Fibroblast of lung (primary cell): Measurements from ENCODE around the gene CASKIN1.

Source experiments
- EZH2 ChIP-seq: IDR thresholded peaks from 2 replicates; pipeline ENCODE4 v1.5.1; 2012; ENCODE audit warnings: low read length, control low read depth, mild to moderate bottlenecking; ENCODE audit errors: missing control alignments
- TF ChIP-seq, protein P1 (sequence below), 2 donors: IDR thresholded peaks in 1 of 2; conservative IDR thresholded peaks in 1 of 2; 1 replicate in 1 of 2; 2 replicates in 1 of 2; pipeline ENCODE4 v1.5.1; 2011 to 2012; ENCODE audit warnings: low read length in 2 of 2, control low read depth in 1 of 2, inconsistent platforms in 1 of 2, low read depth in 1 of 2, mild to moderate bottlenecking in 1 of 2

- TF ChIP-seq, protein P1, sequence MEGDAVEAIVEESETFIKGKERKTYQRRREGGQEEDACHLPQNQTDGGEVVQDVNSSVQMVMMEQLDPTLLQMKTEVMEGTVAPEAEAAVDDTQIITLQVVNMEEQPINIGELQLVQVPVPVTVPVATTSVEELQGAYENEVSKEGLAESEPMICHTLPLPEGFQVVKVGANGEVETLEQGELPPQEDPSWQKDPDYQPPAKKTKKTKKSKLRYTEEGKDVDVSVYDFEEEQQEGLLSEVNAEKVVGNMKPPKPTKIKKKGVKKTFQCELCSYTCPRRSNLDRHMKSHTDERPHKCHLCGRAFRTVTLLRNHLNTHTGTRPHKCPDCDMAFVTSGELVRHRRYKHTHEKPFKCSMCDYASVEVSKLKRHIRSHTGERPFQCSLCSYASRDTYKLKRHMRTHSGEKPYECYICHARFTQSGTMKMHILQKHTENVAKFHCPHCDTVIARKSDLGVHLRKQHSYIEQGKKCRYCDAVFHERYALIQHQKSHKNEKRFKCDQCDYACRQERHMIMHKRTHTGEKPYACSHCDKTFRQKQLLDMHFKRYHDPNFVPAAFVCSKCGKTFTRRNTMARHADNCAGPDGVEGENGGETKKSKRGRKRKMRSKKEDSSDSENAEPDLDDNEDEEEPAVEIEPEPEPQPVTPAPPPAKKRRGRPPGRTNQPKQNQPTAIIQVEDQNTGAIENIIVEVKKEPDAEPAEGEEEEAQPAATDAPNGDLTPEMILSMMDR (conservative IDR thresholded peaks at IDR 0.05 in 1 of 2, IDR thresholded peaks at IDR 0.05 in 1 of 2; ENCODE audit: low read depth in 1 of 2, low read length in 2 of 2): no peak
- TF ChIP-seq EZH2: no peak
These were observed 9.9 kb downstream of the CASKIN1 start for GRCh38 chr16:2186505-2186904.
